Middle frontal gyrus (tissue), 1 donor: Measurements from ENCODE around the gene DOCK10.

ENCODE experiments used
- DNase-seq: peaks from one replicate; pipeline ENCODE4 v3.0.0-alpha.2; 2015; ENCODE audit warnings: low spot score; ENCODE audit errors: extremely low spot score

Gene DOCK10

GRCh38 chr2:225041207-225041850, 939 bp downstream of the DOCK10 start:
- no peak for DNase-seq

GRCh38 chr2:225040856-225041206, 1.4 kb downstream of the DOCK10 start:
- DNase-seq: no peak

- no peak for DNase-seq
Observed at GRCh38 chr2:225040142-225040541, 2.1 kb downstream of the DOCK10 start.

- DNase-seq: no peak
Observed at GRCh38 chr2:225038231-225038523, 4.1 kb downstream of the DOCK10 start.

GRCh38 chr2:225037415-225038230, 4.6 kb downstream of the DOCK10 start:
- no peak for DNase-seq

- DNase-seq: no peak
Observed at GRCh38 chr2:225036431-225036830, 5.8 kb downstream of the DOCK10 start.

GRCh38 chr2:225033440-225034318, 8.6 kb downstream of the DOCK10 start:
- DNase-seq: no peak

- no peak for DNase-seq
Observed at GRCh38 chr2:225032246-225032645, 10.0 kb downstream of the DOCK10 start.

- DNase-seq: no peak
Observed at GRCh38 chr2:225031599-225031998, 10.7 kb downstream of the DOCK10 start.

- DNase-seq: no peak
Observed at GRCh38 chr2:225030893-225031292, 11.4 kb downstream of the DOCK10 start.

- DNase-seq: no peak
Observed at GRCh38 chr2:225030203-225030602, 12.1 kb downstream of the DOCK10 start.

- DNase-seq: no peak
Observed at GRCh38 chr2:225028572-225028971, 13.7 kb downstream of the DOCK10 start.

GRCh38 chr2:225027061-225027762, 15.1 kb downstream of the DOCK10 start:
- DNase-seq: no peak

GRCh38 chr2:225025917-225026571, 16.2 kb downstream of the DOCK10 start:
- no peak for DNase-seq

GRCh38 chr2:225022188-225022587, 20.1 kb downstream of the DOCK10 start:
- no peak for DNase-seq

GRCh38 chr2:225020168-225020849, 22.0 kb downstream of the DOCK10 start:
- no peak for DNase-seq

- no peak for DNase-seq
Observed at GRCh38 chr2:225019105-225019504, 23.2 kb downstream of the DOCK10 start.

GRCh38 chr2:225017713-225018112, 24.6 kb downstream of the DOCK10 start:
- no peak for DNase-seq

- no peak for DNase-seq
Observed at GRCh38 chr2:225017098-225017685, 25.1 kb downstream of the DOCK10 start.
